ENCODE data around the gene CTSH.

DNA sequence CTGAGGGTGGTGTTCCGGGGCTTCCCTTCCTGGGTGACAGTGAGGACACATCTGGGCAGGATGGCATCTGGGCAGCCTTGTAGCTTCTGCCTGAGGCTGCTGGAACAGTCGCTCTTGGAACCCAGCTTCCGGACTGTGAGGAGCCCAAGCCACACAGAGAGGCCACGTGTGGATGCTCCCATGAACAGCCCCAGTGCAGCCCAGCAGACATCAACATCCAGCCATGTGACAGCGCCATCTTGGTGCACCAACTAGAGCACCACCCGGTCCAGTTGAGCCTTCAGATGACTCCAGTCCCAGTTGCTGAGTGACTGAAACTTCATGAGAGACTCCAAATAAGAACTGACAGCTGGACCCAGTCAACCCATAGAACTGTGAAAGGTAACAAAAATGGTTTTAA, 15.5 kb upstream of the CTSH start:
- TF ChIP-seq, protein P1, sequence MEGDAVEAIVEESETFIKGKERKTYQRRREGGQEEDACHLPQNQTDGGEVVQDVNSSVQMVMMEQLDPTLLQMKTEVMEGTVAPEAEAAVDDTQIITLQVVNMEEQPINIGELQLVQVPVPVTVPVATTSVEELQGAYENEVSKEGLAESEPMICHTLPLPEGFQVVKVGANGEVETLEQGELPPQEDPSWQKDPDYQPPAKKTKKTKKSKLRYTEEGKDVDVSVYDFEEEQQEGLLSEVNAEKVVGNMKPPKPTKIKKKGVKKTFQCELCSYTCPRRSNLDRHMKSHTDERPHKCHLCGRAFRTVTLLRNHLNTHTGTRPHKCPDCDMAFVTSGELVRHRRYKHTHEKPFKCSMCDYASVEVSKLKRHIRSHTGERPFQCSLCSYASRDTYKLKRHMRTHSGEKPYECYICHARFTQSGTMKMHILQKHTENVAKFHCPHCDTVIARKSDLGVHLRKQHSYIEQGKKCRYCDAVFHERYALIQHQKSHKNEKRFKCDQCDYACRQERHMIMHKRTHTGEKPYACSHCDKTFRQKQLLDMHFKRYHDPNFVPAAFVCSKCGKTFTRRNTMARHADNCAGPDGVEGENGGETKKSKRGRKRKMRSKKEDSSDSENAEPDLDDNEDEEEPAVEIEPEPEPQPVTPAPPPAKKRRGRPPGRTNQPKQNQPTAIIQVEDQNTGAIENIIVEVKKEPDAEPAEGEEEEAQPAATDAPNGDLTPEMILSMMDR (IDR thresholded peaks at IDR 0.05): no peak
- TF ChIP-seq CREM (CRISPR knock-in tag; IDR thresholded peaks at IDR 0.05) (no peak), SMAD3 (CRISPR knock-in tag; IDR thresholded peaks at IDR 0.05; ENCODE audit: borderline replicate concordance) (no peak), SP1 (CRISPR knock-in tag; conservative IDR thresholded peaks at IDR 0.05) (no peak), TEAD4 (CRISPR knock-in tag; IDR thresholded peaks at IDR 0.05) (no peak), TCF7 (CRISPR knock-in tag; IDR thresholded peaks at IDR 0.05; ENCODE audit: low read depth) (no peak), FOXJ3 (CRISPR knock-in tag; IDR thresholded peaks at IDR 0.05; ENCODE audit: borderline replicate concordance) (no peak), TP53 (CRISPR knock-in tag; IDR thresholded peaks at IDR 0.05) (no peak), ZBTB21 (CRISPR knock-in tag; IDR thresholded peaks at IDR 0.05; ENCODE audit: borderline replicate concordance) (no peak)
- TF ChIP-seq, protein P2, sequence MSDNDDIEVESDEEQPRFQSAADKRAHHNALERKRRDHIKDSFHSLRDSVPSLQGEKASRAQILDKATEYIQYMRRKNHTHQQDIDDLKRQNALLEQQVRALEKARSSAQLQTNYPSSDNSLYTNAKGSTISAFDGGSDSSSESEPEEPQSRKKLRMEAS (CRISPR knock-in tag; IDR thresholded peaks at IDR 0.05): no peak
- TF ChIP-seq, protein P3, sequence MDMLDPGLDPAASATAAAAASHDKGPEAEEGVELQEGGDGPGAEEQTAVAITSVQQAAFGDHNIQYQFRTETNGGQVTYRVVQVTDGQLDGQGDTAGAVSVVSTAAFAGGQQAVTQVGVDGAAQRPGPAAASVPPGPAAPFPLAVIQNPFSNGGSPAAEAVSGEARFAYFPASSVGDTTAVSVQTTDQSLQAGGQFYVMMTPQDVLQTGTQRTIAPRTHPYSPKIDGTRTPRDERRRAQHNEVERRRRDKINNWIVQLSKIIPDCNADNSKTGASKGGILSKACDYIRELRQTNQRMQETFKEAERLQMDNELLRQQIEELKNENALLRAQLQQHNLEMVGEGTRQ (CRISPR knock-in tag; IDR thresholded peaks at IDR 0.05): no peak
- TF ChIP-seq, protein P4, sequence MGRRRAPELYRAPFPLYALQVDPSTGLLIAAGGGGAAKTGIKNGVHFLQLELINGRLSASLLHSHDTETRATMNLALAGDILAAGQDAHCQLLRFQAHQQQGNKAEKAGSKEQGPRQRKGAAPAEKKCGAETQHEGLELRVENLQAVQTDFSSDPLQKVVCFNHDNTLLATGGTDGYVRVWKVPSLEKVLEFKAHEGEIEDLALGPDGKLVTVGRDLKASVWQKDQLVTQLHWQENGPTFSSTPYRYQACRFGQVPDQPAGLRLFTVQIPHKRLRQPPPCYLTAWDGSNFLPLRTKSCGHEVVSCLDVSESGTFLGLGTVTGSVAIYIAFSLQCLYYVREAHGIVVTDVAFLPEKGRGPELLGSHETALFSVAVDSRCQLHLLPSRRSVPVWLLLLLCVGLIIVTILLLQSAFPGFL (CRISPR knock-in tag; IDR thresholded peaks at IDR 0.05; ENCODE audit: borderline replicate concordance): no peak
- TF ChIP-seq, protein P5, sequence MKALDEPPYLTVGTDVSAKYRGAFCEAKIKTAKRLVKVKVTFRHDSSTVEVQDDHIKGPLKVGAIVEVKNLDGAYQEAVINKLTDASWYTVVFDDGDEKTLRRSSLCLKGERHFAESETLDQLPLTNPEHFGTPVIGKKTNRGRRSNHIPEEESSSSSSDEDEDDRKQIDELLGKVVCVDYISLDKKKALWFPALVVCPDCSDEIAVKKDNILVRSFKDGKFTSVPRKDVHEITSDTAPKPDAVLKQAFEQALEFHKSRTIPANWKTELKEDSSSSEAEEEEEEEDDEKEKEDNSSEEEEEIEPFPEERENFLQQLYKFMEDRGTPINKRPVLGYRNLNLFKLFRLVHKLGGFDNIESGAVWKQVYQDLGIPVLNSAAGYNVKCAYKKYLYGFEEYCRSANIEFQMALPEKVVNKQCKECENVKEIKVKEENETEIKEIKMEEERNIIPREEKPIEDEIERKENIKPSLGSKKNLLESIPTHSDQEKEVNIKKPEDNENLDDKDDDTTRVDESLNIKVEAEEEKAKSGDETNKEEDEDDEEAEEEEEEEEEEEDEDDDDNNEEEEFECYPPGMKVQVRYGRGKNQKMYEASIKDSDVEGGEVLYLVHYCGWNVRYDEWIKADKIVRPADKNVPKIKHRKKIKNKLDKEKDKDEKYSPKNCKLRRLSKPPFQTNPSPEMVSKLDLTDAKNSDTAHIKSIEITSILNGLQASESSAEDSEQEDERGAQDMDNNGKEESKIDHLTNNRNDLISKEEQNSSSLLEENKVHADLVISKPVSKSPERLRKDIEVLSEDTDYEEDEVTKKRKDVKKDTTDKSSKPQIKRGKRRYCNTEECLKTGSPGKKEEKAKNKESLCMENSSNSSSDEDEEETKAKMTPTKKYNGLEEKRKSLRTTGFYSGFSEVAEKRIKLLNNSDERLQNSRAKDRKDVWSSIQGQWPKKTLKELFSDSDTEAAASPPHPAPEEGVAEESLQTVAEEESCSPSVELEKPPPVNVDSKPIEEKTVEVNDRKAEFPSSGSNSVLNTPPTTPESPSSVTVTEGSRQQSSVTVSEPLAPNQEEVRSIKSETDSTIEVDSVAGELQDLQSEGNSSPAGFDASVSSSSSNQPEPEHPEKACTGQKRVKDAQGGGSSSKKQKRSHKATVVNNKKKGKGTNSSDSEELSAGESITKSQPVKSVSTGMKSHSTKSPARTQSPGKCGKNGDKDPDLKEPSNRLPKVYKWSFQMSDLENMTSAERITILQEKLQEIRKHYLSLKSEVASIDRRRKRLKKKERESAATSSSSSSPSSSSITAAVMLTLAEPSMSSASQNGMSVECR (CRISPR knock-in tag; IDR thresholded peaks at IDR 0.05; ENCODE audit: borderline replicate concordance): no peak
- TF ChIP-seq, protein P6, sequence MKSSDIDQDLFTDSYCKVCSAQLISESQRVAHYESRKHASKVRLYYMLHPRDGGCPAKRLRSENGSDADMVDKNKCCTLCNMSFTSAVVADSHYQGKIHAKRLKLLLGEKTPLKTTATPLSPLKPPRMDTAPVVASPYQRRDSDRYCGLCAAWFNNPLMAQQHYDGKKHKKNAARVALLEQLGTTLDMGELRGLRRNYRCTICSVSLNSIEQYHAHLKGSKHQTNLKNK (CRISPR knock-in tag; IDR thresholded peaks at IDR 0.05): no peak
